Activated naive CD8-positive, alpha-beta T cell treated with anti-CD3 and anti-CD28 coated beads, Interleukin-2, amount 50 U/mL, for 16 hours (primary cell): ENCODE results near the gene MIR17HG.

Experiments
- DNase-seq: peaks from one replicate; pipeline ENCODE4 v3.0.0-alpha.2; 2020; ENCODE audit warnings: low read depth, low spot score

MIR17HG gene

DNA sequence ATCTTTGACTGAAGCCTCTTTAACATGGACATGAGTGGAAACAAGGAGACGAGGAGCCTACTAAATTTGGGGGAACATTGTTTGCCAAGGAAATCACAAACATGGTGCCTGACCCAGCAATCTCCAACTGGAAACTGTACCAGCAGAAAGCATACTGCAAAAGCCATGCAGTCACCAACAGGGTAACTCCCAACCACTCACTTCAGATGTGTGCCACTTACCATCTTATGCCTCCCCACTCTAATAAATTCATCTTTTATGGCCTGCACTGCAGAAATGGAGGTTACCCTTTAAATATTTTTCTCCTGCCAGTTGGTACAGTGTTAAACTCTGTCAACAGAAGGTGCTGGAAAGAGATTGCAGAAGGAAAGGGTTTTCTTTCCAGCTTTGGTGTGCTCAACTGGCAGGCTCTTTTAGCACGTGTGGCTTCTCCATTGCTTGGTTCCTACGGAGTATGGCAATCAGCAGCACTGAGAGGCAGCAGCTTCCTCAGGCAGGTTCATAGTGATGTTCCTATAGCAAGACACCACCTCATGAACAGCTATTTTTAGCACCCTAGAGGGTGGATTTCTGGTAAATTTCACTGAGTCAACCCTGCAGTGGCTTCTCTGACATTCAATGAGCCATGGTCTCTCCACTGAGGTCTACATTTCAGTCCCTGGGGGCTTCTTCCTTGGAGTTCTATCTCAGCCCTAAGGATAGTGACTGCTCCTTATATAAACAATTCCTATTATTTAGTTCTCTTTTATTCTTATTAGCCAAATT, 21.4 kb downstream of the MIR17HG start:
- DNase-seq: no peak

DNA sequence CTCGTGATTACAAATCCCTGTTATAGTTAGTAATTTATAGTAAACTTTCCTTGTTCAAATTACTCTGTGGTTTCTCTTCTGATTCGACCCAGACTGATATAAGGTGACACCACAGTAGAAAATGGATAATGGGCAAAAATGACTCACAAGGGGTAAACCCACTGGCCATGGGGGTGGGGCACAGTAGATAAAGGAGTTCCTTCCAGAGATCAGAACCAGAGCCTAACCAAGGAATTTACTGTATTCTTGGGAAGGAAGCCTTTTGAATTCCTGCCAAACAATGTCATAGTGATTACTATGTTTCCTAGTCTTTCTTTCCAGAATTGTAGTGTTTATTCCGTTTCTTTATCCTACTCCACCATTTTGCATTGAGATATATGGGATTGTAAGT, 21.9 kb downstream of the MIR17HG start:
- DNase-seq: no peak

DNA sequence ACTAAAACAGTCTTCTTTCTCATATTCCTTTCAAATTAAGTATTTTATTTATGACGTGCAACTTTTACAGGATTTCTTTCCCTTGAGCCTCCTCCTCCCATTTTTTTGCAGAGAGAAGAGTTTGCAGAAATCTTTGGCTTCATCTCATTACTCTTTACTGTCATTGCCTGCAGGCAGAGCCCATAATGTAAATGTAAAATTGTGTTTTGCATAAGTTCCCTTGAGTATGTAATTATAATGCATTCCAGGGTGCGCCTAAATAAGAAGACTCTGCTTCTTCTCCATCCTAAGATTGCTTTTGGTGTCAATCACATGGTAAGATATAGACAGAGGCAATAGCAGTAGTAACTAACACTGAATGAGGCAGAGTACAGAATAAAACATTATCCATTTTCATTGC, 23.0 kb downstream of the MIR17HG start:
- DNase-seq: no peak

DNA sequence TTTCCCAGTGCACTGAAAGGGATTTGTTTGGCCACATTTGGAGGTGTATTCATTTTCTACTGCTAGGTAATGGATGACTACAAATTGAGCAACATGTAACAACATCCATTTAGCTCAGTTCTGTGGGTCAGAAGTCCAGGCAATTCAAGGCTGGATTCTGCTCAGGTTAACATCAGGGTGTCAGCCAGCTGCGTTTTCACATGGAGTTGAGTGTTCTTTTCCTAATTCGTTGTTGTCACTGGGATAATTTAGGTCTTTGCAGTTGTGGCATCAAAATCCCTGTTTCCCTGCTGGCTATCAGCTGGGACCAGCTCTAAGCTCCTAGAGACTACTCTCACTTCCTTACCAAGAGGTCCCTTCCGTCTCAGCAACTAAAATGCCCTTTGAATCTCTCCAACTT, 25.4 kb downstream of the MIR17HG start:
- DNase-seq: no peak

DNA sequence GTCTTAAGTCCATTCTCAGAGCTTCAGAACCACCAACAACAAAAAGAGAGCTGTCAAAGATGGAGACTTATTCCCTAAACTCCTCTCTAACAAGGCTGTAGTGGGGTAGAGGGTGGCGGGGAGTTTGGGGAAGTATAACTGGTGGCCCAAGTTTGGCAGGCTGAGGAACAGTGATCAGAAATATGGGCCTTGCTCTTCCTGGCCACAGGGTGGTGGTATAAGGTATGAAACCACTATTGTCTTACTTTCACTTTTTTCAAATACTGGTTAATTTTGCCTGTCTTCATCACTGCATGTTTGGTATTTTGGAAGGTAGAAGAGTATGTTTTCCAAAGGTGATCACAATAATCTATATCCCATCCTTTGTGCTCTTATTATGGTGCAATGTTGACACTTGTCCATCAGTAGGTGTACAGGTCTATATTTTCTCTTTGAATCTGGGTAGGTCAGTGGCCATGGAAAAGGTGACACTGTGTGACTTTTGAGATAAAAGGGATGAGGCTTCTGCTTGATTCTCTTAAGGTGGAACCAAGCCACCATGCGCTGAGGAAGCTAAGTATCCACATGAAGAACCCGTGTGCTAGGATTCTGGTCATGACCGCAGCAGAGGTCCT, 27.7 kb downstream of the MIR17HG start:
- no peak for DNase-seq

DNA sequence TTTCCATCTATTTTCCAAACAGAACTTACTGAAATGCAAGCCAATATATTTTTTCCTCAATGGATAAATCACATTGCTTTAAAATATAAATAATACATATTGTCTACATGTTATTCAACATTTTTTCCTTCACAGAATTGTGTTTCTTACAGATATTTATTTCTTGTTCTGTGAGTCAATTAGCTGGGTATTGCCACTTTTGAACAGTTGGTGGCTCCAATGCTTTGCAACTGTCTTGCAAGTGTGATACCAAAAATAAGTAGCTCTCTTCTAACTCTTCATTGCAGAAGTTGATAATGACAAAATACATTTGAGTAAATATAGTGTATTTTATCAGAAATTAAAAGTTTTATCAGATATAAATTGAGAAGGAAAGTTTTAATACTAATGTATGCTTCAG, 33.9 kb downstream of the MIR17HG start:
- no peak for DNase-seq

DNA sequence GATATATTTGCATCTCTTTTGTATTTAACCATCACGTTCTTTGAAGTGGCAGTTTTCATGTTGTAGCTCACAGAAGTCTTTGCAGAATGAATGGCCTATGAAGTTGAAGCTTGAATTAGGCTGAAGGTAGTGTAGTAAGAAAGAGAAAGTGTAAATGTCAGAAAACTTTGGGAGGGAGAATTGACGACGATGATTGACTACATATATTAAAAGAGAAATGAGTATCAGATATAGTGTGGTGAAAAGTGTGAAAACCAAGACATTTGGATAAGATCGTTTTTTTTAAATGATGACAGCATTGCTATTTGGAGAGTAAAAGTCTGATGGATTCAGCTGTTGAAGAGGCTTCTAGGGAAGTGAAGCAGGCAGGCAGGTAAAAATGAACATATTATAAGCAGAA, 36.3 kb downstream of the MIR17HG start:
- no peak for DNase-seq

DNA sequence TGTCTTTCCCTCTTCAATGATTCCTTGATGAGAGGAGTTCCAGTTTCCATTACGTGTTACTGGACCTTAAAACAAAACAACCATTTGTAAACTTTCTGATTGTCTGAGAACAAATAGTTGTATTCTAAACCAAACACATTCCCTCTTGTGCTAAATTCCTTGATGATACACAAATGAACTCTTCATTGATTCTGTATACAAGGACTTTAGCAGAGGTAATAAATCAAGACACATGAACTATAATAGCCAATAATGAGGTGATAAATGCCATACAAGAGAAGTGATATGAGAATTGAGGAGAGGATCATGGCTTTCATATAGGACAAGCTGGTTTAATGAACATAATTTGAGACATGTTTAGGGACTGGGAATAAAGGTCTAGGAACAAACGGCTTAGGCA, 37.4 kb downstream of the MIR17HG start:
- no peak for DNase-seq

DNA sequence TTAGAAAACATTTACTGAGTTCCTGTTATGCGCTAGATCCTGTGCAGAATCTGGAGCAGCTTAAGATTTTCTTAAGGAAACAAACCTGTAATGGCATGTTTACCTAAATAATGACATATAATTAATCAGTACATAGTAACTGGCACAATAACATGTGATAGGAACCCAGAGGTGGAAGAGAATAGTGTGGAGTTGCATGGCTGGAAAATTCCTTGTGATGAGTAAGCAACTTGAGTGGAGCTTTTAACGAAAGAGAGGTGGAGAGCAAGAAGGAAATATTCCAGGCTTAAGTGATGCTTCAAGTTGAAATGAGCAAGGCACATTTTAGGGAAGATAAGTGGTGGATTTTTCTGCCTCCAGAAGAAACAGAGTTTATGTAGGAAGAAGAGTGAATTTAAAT, 41.7 kb downstream of the MIR17HG start:
- DNase-seq: no peak

DNA sequence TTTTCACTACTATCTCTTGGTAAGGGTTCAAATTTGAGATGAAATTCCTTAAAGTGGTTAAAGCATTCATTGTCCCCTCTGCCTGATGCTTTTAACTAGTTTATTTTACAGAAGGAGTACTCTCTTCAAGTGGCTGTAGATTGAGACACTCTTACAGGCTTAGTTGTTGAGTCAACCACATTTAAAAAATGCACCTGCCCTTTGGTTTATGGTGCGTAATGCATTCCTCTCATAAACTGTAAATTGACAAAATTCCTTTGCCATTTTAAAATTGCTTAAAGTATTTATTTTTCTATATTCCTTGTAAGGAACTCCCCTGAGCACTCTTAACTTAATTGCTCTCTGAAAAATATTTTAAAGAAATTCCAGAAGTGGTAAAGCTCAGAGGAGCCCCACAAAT, 50.1 kb downstream of the MIR17HG start:
- no peak for DNase-seq

DNA sequence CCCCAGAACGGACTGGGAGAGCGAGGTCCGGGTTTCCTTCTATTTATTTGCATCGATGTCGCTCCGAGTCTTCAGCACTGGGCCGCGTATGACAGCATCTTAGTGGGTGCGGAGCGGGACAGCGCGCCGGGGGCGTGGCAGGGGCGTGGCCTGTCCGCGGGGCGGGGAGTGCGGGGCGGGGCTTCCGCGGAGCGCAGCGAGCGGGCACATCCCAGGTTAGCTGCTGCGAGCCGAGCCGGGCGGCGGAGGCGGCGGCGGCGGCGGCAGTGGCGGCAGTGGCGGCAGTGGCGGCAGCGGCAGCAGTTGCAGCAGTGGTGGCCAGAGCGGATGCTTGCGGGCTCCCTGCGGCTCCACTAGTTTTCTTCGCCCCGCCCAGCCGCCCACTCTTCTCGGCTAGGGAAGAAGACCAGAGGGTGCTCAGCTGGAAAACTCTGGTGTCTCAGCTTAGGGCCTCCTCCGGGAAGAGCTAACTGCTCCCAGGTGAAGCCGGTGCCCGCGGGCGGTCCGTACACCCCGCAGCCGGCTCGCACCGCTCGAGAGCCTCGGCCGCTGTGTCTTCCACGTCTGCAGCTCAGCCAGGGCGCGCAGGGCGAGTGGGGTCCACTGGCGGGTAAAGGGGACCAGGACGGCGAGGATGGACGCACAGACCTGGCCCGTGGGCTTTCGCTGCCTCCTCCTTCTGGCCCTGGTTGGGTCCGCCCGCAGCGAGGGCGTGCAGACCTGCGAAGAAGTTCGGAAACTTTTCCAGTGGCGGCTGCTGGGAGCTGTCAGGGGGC, 51.1 kb downstream of the MIR17HG start, which contains the start of gene GPC5:
Gene GPC5, plus strand, starts transcription at position 209 of the 776 bp plus-strand sequence.
- DNase-seq: peak; percentile 49

DNA sequence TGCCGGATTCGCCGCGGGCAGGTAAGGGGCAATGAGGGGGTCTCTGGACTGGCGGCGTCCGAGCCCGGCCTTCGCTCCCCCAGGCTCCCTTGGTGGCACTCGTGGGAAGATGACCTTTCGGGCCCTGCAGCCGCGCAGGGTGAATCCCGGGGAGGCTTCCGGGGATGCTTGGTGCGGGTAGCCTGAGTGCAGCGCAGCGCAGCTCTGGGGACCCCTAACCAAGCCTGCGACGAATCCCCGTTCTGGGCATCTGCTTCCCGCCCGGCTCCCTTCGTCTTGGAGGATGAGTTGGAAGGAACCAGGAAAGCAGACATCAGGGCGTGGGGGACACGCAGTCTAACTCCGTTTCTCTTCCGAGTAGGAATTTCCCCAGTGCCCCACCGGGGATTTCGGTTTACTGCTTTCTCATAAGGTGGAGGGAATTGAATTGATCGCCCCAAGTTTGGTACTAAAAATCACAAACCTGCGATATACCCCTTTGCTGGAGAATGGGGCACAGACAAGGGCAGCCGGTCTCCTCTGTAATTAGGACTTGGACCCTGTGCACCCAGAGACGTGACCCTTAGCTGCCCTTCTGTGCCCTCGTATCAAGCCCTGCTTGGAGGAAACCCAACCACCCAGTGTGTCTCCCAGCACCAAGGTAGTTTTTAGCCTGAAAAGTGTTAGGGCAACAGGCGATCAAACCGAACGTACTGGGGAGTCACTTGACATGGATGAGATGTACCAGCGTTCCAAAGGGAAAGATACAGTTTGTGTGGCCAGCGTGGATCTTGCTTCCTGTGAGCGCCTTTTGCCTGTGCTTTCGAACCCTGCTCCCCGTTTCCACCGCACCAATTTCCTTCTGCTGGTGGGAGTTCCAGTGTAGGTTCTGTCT, 51.9 kb downstream of the MIR17HG start:
- DNase-seq: no peak

DNA sequence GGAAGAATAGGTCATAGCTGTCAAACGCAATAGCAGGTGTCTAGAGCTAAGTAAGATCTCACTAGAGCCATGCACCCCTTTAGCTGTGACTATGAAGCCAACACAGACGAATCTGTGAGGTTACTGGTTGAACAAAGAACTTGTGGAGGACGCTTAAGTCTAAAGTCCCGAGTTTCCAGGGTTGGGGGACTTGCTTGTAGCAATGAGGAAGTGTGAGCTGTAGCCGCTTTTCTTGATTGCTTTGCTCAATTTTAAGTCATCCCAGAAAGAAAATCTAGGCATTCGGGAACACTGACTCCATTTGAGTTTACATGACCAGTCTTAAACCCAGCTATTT, 52.5 kb downstream of the MIR17HG start:
- DNase-seq: no peak

DNA sequence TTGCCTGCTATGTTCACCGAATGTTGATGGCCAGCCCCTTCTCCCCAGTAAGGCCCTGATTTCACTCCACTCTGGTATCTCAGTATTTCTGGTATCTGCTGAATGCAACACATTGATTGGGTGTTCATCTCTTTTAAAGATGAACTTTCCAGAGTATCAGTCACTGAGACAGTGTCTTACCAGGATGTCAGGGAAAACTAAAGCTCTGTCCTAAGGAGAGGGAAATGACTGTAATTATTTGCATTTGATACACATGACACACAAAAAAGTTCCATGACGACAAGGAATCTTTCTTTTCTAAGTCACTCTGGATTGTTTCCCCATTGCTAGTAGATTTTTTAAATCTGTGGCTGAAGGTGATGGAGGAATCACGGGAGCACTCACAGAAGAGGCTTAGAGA, 53.2 kb downstream of the MIR17HG start:
- no peak for DNase-seq

DNA sequence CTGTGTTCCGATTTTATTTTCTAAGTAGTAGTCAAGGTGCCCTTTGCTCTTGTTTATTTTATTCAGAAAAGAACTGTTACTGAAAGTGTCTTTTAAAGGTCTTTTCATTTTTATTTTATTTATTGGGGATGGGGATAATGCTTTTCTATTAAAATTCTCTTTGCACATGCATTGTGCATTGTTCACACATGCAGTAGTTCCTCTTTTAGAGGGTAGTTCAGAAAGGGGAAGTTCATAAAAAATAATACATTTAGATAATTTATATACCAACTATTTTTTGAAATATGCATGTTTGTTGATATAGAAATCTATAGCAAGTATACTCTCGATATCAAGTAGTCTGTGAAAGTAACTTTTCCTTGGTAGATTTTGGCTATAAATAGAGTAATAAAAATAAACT, 54.4 kb downstream of the MIR17HG start:
- no peak for DNase-seq
